H9 (cell line): ENCODE results near the gene CFDP1. TPM values are rescaled to one million over a fixed set of nuclear protein-coding genes. Genes with fewer than 3 reads are reported as not detected.

Experiments
- DNase-seq: peaks from one replicate; pipeline ENCODE4 v3.0.0-alpha.2; 2017
- H2AFZ ChIP-seq: one replicate; pipeline ENCODE4 v1.6.1; 2013; ENCODE audit warnings: mild to moderate bottlenecking, low read length, control low read depth, moderate library complexity
- H2AK5ac ChIP-seq: 2 replicates; pipeline ENCODE4 v1.6.1; 2013; ENCODE audit warnings: low read length, control low read depth, mixed read lengths; ENCODE audit not compliant: insufficient read length
- H2BK120ac ChIP-seq: one replicate; pipeline ENCODE4 v1.6.1; 2013; ENCODE audit warnings: low read depth, mild to moderate bottlenecking, low read length, control low read depth, inconsistent platforms; ENCODE audit not compliant: poor library complexity, severe bottlenecking
- H2BK12ac ChIP-seq: 2 replicates; pipeline ENCODE4 v1.6.1; 2013; ENCODE audit warnings: low read length, control low read depth, mixed read lengths, low read depth; ENCODE audit not compliant: insufficient read length
- H2BK15ac ChIP-seq: 2 replicates; pipeline ENCODE4 v1.6.1; 2013; ENCODE audit warnings: low read depth, low read length, control low read depth
- H2BK20ac ChIP-seq: one replicate; pipeline ENCODE4 v1.6.1; 2013; ENCODE audit warnings: low read depth, mild to moderate bottlenecking, low read length, control low read depth, inconsistent platforms; ENCODE audit not compliant: poor library complexity, severe bottlenecking
- H2BK5ac ChIP-seq: 2 replicates; pipeline ENCODE4 v1.6.1; 2013; ENCODE audit warnings: low read length, control low read depth, mixed read lengths; ENCODE audit not compliant: insufficient read length
- H3K14ac ChIP-seq: 2 replicates; pipeline ENCODE4 v1.6.1; 2013; ENCODE audit warnings: low read length, control low read depth; ENCODE audit not compliant: insufficient read depth
- H3K18ac ChIP-seq: 2 replicates; pipeline ENCODE4 v1.6.1; 2013; ENCODE audit warnings: low read depth, mild to moderate bottlenecking, mixed read lengths, low read length, control low read depth; ENCODE audit not compliant: insufficient read length
- H3K23ac ChIP-seq: 2 replicates; pipeline ENCODE4 v1.6.1; 2013; ENCODE audit warnings: low read length, control low read depth, mixed read lengths, low read depth; ENCODE audit not compliant: insufficient read length
- H3K23me2 ChIP-seq: 2 replicates; pipeline ENCODE4 v1.6.1; 2013; ENCODE audit warnings: low read depth, mild to moderate bottlenecking, mixed read lengths, low read length, control low read depth; ENCODE audit not compliant: insufficient read length, poor library complexity, severe bottlenecking
- H3K27ac ChIP-seq: 2 replicates; pipeline ENCODE4 v1.5.1; 2013; ENCODE audit warnings: low read length, control low read depth, mixed read lengths, low read depth; ENCODE audit not compliant: insufficient read length
- H3K27me3 ChIP-seq: 2 replicates; pipeline ENCODE4 v1.6.1; 2013; ENCODE audit warnings: low read length, control low read depth, inconsistent platforms; ENCODE audit not compliant: insufficient read depth
- H3K4ac ChIP-seq: 2 replicates; pipeline ENCODE4 v1.6.1; 2013; ENCODE audit warnings: low read depth, mild to moderate bottlenecking, control low read depth, inconsistent platforms, low read length, moderate library complexity
- H3K4me1 ChIP-seq: 2 replicates; pipeline ENCODE4 v1.6.1; 2013; ENCODE audit warnings: low read length, control low read depth, inconsistent platforms; ENCODE audit not compliant: insufficient read depth
- H3K4me2 ChIP-seq: 2 replicates; pipeline ENCODE4 v1.6.1; 2013; ENCODE audit warnings: low read length, control low read depth, mixed read lengths; ENCODE audit not compliant: insufficient read length, insufficient read depth
- H3K56ac ChIP-seq: 2 replicates; pipeline ENCODE4 v1.6.1; 2013; ENCODE audit warnings: low read depth, mild to moderate bottlenecking, mixed read lengths, low read length, control low read depth; ENCODE audit not compliant: insufficient read length
- H3K79me1 ChIP-seq: 2 replicates; pipeline ENCODE4 v1.6.1; 2013; ENCODE audit warnings: low read depth, mild to moderate bottlenecking, moderate library complexity, low read length, control low read depth, inconsistent platforms; ENCODE audit not compliant: insufficient read depth, poor library complexity, severe bottlenecking
- H3K79me2 ChIP-seq: 2 replicates; pipeline ENCODE4 v1.6.1; 2013; ENCODE audit warnings: low read length, control low read depth, inconsistent platforms; ENCODE audit not compliant: insufficient read depth
- H3K9ac ChIP-seq: 2 replicates; pipeline ENCODE4 v1.6.1; 2013; ENCODE audit warnings: low read length, control low read depth, mixed read lengths; ENCODE audit not compliant: insufficient read length; ENCODE audit errors: extremely low read depth
- H3K9me3 ChIP-seq: one replicate; pipeline ENCODE4 v1.6.1; 2013; ENCODE audit warnings: low read depth, low read length, inconsistent platforms; ENCODE audit not compliant: control insufficient read depth
- H3T11ph ChIP-seq: one replicate; pipeline ENCODE4 v1.6.1; 2013; ENCODE audit warnings: mild to moderate bottlenecking, low read length, control low read depth, inconsistent platforms
- H4K20me1 ChIP-seq: one replicate; pipeline ENCODE4 v1.6.1; 2013; ENCODE audit not compliant: control insufficient read depth, insufficient read length, insufficient read depth
- H4K5ac ChIP-seq: 2 replicates; pipeline ENCODE4 v1.6.1; 2013; ENCODE audit warnings: low read depth, mild to moderate bottlenecking, mixed read lengths, low read length, control low read depth; ENCODE audit not compliant: insufficient read length
- H4K8ac ChIP-seq: replicated peaks from 2 replicates; pipeline ENCODE4 v1.6.1; 2013; ENCODE audit warnings: low read length, control low read depth, mixed read lengths, low read depth; ENCODE audit not compliant: insufficient read length
- H4K91ac ChIP-seq: 2 replicates; pipeline ENCODE4 v1.6.1; 2013; ENCODE audit warnings: low read depth, mild to moderate bottlenecking, moderate library complexity, mixed read lengths, low read length, control low read depth; ENCODE audit not compliant: insufficient read length
- H3K27ac Mint-ChIP-seq, 3 experiments: 2 replicates in 2 of 3; 3 replicates in 1 of 3; pipeline ENCODE4 v1.8.0; 2020 to 2021; ENCODE audit warnings: mixed read lengths in 3 of 3, mild to moderate bottlenecking in 1 of 3, moderate library complexity in 1 of 3
- H3K27me3 Mint-ChIP-seq: 2 replicates; pipeline ENCODE4 v1.8.0; 2021; ENCODE audit warnings: low read depth, mild to moderate bottlenecking, moderate library complexity, mixed read lengths
- H3K36me3 Mint-ChIP-seq, 3 experiments: 2 replicates in 2 of 3; 3 replicates in 1 of 3; pipeline ENCODE4 v1.8.0; 2020 to 2021; ENCODE audit warnings: low read depth in 3 of 3, mixed read lengths in 3 of 3; ENCODE audit not compliant: insufficient read depth in 1 of 3
- H3K4me1 Mint-ChIP-seq, 2 experiments: 2 replicates each; pipeline ENCODE4 v1.8.0; 2020; ENCODE audit warnings: mixed read lengths in 2 of 2
- H3K4me3 Mint-ChIP-seq, 2 experiments: 2 replicates in 1 of 2; 3 replicates in 1 of 2; pipeline ENCODE4 v1.8.0; 2020 to 2021; ENCODE audit warnings: mild to moderate bottlenecking in 2 of 2, mixed read lengths in 2 of 2, moderate library complexity in 1 of 2
- H3K9me3 Mint-ChIP-seq, 2 experiments: 2 replicates in 1 of 2; 3 replicates in 1 of 2; pipeline ENCODE4 v1.8.0; 2020; ENCODE audit warnings: mild to moderate bottlenecking in 2 of 2, mixed read lengths in 2 of 2, moderate library complexity in 1 of 2
- WGBS: extraction: QIAGEN DNeasy Blood & Tissue Kit; methylation state at CpG from one replicate; pipeline ENCODE4 v1.1.7; 2013; ENCODE audit warnings: missing lambda C conversion rate, low lambda C conversion rate, mixed read lengths; ENCODE audit not compliant: insufficient read length; ENCODE audit errors: extremely low coverage; 5-methylcytosine and 5-hydroxymethylcytosine counted together
- total RNA-seq: library from RNA; stranded (reverse); gene quantifications from 2 replicates; pipeline ENCODE4 v1.2.1, GENCODE V29; 2021
- TF ChIP-seq, protein P1 (sequence below): fragments of 200-600 bp; sonication (generic); conservative IDR thresholded peaks from 3 replicates; pipeline ENCODE4 v1.8.0; 2021; ENCODE audit warnings: antibody characterized with exemption, mild to moderate bottlenecking

Gene CFDP1
- total RNA-seq, 1 experiment from 2014 or later = 89.2 TPM

DNA sequence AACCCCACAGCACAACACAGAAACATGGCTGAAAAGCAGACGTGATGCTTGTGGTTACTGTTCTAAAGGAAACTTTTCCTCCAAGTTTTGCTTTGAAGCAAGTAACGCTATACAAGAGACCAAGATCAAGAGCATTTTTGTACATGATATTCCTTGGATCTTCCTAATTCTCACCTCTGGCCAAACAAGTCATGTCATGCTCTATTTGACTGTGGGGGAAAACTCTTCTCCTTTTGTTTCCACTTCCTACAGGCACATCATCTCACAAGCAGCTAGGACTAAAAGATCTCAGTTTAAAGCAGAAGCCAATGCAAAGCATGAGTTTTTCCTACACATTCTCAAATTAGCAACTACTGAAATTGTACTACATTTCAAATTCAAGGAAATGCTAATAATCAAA, 50.7 kb downstream of the CFDP1 start:
- Histone ChIP-seq H3T11ph (no peak overlapping the region), H3K14ac (no peak overlapping the region), H2BK120ac (no peak overlapping the region), H3K23me2 (no peaks in the 10 kb centered on the region), H2BK15ac (no peak overlapping the region), H3K4me2 (no peak overlapping the region), H3K4me1 (no peaks in the 10 kb centered on the region), H2AFZ (no peak overlapping the region), H3K56ac (no peak overlapping the region), H4K8ac (no peak overlapping the region), H2AK5ac (no peak overlapping the region), H3K18ac (no peak overlapping the region), H3K4ac (no peak overlapping the region), H3K9ac (no peak overlapping the region), H3K9me3 (no peaks in the 10 kb centered on the region), H3K23ac (no peak overlapping the region), H4K20me1 (no peaks in the 10 kb centered on the region), H2BK20ac (no peak overlapping the region), H4K5ac (no peak overlapping the region), H2BK5ac (no peak overlapping the region), H3K79me2 (no peaks in the 10 kb centered on the region), H3K27ac (no peak overlapping the region), H3K27me3 (no peaks in the 10 kb centered on the region), H4K91ac (no peak overlapping the region), H2BK12ac (no peak overlapping the region), H3K79me1 (no peaks in the 10 kb centered on the region)
- TF ChIP-seq, protein P1, sequence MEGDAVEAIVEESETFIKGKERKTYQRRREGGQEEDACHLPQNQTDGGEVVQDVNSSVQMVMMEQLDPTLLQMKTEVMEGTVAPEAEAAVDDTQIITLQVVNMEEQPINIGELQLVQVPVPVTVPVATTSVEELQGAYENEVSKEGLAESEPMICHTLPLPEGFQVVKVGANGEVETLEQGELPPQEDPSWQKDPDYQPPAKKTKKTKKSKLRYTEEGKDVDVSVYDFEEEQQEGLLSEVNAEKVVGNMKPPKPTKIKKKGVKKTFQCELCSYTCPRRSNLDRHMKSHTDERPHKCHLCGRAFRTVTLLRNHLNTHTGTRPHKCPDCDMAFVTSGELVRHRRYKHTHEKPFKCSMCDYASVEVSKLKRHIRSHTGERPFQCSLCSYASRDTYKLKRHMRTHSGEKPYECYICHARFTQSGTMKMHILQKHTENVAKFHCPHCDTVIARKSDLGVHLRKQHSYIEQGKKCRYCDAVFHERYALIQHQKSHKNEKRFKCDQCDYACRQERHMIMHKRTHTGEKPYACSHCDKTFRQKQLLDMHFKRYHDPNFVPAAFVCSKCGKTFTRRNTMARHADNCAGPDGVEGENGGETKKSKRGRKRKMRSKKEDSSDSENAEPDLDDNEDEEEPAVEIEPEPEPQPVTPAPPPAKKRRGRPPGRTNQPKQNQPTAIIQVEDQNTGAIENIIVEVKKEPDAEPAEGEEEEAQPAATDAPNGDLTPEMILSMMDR = no peak
- no peak overlapping the region for H3K4me3 Mint-ChIP-seq
- no peaks in the 10 kb centered on the region for H3K27me3 Mint-ChIP-seq
- WGBS = no CpG with 5 or more reads among the region's 2 CpGs
- no peak overlapping the region; a peak in 1 of 7 replicates for H3K27ac Mint-ChIP-seq
- DNase-seq = no peak
- peaks cover 11 to 13% of the 10 kb centered on the region in 2 experiments for H3K4me1 Mint-ChIP-seq
- H3K9me3 Mint-ChIP-seq = no peaks in the 10 kb centered on the region
- peaks cover 0 to 4% (median 3%) of the 10 kb centered on the region in 3 experiments; a peak in 3 of 7 replicates for H3K36me3 Mint-ChIP-seq
